NCI-H1048 (cell line): Measurements from ENCODE around the gene SSH2.
A peak's percentile ranks its signal among the peaks of the same experiment; 100 is the strongest.

Experiments
- DNase-seq: peaks from one replicate; lab custom pipeline; 2025; lab: John Stamatoyannopoulos, UW

SSH2 gene

GRCh38 chr17:29611351-29612093 lies 318.5 kb downstream of the SSH2 start:
- no peak for DNase-seq

DNA sequence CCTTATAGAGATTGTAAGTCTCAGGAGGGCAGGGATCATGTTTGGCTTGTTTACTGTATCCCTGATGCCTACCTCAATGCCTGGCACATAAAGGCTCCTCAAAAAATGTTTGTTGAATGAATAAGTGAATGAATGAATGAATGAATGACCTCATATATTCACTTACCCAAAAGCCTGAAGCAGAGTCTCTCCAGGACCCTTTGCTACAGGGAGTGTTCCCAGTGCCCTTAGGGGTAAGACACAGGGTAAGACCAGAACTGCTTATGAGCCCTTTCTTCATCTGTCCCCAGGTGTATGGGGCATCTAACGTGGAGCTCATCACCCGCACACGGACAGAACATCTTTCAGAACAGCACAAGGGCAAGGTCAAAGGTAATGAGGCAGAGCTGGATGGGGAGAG lies 319.6 kb downstream of the SSH2 start:
- no peak for DNase-seq

DNA sequence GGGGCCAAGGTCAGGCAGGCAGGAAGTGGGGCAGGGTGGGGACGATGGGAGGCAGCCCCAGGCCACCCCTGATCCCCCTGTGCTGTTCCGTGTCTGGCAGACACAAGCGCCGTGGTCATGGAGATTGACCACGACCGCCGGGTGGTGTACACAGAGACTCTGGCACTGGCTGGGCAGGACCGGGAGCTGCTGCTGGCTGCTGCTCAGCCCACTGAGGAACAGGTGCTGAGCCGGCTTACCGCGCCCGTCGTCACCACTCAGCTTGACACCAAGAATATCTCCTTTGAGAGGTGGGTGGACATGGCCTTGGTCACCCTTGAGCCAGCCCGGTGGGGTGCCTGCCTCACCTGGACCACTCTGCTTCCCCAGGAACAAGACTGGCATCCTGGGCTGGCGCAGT lies 321.0 kb downstream of the SSH2 start:
- DNase-seq = no peak

DNA sequence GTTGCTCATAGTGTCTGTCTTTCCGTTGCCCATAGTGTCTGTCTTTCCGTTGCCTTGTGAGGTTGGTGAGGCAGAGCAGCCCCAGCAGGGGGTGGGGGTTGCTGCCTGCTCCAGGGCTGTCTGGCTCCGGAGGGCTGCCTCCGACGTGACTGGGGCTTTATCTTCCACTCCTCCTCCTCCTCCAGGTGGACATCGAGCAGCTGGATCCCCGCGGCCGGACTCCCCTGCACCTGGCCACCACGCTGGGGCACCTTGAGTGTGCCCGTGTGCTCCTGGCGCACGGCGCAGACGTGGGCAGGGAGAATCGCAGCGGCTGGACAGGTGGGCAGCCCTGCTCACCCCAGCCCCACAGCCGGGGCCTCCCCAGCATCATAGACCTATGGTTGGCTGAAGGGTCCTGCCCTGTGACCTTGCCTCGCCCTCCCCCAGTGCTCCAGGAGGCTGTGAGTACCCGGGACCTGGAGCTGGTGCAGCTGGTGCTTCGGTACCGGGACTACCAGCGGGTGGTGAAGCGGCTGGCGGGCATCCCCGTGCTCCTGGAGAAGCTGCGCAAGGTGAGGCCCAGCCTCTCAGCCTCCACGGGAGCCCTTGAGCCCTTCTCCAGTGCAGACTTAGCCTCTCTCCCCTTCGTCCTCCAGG lies 322.4 kb downstream of the SSH2 start:
- no peak for DNase-seq

- DNase-seq = no peak
These were observed 326.8 kb downstream of the SSH2 start for GRCh38 chr17:29603109-29603674.

DNA sequence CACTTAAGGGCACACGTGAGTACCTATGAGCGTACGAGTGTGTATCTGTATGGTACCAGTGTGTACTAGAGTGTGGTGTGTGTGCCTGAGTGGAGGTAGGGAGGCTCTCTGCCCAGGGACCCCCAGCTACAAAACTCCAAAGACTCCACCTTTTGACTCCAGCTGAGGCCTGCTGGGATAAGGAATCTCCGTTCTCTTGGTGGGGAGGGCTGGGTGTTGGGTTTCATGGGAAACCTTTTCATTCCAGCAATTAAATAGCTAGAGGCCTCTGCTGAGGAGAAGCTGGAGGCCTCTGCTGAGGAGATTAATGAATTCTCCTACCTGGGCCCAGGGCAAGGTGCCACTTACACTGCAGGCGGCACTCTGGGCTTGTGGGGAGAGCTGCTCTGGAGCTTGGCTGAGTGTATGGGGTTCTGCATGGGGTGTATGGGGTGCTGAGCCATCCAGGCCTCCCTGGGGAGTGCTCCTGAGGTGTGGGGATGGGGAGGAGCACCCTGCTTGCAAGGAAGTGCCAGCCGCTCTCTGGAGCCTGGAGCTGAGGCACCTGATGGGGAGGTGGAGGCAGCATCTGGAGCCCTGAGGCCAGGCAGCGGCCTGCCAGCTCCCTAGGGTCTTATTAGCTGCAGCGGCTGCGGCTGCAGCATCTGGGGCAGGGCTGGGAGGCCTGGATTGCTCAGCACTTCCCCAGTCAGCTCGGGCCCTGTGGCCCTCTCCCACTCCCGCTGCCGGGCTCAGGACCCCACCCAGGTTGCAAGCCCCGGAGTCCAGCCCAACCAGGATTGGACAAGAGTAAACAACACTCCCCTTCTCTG lies 332.5 kb downstream of the SSH2 start:
- no peak for DNase-seq

GRCh38 chr17:29596811-29597210 lies 333.2 kb downstream of the SSH2 start:
- no peak for DNase-seq

DNA sequence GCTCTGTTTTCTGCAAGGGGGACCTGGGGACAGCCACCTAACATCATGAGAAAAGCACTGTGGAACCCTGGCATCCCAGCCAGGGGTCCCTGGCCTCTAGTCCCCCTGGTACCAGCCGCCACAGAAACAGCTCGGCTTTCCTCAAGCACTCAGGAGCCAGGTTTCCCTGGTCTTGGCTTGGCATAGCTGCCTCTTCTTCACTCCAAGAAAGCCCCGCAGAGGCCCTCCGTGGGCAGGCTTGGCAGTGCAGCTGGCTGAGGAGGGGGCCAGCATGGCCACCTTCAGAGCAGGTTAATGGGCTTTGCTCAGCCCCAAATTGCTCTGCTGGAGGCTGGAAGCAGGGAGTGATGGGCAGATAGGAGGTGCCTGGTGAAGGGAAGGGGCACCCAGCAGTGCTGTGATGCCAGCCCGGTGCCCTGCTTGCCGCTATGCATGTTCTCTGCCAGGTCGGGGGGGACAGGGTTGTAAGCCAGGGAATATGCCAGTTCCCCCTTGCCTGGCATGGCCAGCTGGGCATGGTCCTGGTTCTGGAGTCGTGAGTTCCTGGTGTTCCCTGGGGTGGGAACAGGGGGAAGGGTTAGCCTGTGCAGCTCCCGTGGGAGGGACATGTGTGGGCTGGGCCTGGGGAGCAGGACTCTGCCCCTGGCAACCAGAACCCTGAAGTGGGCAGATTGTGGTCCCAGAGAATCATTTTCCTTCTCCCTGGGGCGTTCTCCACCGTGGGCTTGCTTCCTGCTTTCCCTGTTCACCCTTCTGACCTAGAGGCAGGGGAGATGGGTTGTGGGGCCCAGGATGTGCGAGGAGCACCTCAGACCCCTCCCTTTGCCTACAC lies 333.9 kb downstream of the SSH2 start:
- no peak for DNase-seq

DNA sequence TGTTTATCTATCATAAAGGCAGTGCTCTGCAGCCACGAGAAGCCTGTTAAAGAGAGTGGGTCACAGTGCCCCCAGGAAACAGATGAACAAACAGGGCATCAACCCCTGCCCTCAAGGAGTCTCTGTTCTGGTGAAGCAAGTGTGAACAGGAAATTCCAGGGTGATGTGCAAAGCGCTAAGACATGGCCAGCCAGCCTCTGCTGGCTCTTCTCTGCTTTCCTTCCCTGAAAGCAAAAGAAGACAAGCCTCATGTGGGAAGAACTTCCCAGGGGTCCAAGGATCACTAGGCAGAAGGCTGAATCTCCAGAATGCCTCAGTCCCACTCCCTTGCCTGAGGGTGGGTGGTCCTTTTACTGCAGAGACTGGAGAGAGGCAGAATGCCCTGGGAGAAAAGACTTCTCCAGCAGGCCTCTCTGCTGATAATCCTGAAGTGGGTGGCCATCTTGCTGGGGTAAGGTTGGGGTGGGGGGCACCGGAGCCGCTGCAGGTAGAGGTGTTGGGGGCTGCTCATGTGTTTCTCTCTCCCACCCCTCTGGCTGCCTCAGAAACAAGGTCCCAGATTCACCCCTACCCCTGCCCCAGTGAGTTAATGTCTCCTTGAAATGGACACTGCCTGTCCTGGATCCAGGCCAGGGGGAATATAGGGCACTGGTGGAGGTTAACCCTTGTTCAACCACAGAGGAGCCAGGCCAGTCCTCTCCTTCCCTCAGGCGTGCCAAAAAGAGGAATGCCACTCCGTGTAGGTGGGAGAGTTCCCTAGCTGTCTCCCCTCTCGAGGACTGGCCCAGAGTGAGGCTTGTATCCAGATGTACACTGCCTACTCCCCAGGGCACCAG lies 334.7 kb downstream of the SSH2 start:
- no peak for DNase-seq

GRCh38 chr17:29594519-29595090 lies 335.4 kb downstream of the SSH2 start:
- no peak for DNase-seq

- no peak for DNase-seq
These were observed 336.2 kb downstream of the SSH2 start for GRCh38 chr17:29593591-29594518.

- no peak for DNase-seq
These were observed 337.0 kb downstream of the SSH2 start, which contains the start of gene ANKRD13B for GRCh38 chr17:29592850-29593551. Gene ANKRD13B, plus strand, starts transcription at chr17:29593132. Its CDS starts 490 bp downstream, at chr17:29593622.

DNA sequence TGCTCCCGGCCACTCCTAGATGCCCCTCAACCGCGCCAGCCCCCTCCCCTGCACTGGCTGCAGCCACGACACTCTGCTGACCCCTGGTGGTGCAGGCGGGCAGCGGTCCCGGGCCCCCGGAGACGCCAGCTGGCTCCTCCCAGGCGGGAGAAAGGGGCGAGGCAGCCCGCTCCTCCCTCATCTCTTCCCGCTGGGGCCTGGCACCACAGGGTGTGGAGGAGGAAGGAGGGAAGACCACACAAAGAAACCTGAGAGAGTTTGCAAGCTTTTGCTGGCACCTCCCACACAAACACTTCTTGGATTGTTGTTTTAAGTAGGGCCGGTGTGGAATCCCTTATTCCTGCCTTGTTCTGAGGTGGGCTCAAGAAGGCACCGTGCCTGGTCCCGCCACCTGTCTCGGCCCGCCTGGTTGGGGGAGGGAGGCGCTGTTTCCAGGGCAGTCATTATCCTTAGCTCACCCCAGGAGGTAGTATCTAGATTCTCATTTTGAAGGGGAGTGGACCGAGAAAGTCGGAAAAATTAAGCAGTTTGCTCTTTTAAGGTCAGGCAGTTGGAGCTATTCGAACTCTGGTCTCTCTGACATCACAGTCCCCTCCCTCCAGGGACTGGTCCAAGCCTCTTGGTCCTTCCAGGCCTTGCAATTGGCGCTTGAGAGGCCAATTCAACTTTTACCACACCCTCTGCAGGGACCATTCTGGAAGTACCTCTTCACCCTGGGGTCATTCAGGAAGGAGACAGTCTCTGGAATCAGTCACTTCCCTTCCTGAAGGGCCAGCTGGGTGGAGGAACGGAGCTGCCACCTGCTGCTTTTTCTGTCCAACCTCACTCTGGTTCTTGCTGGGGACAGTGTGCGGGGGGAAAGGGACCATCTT lies 338.1 kb downstream of the SSH2 start:
- peak; percentile 71 for DNase-seq

GRCh38 chr17:29591146-29591736 lies 338.8 kb downstream of the SSH2 start:
- DNase-seq = no peak

- DNase-seq = no peak
These were observed 339.4 kb downstream of the SSH2 start for GRCh38 chr17:29590411-29591145.
